Left lung (tissue), 10 donors: ENCODE measurements around the gene SLC23A1. TPM values are rescaled to one million over a fixed set of nuclear protein-coding genes. Genes with fewer than 3 reads are reported as not detected.
"Not testable (repeated sequence)": the region's sequence is repeated elsewhere in the genome, so short reads cannot be mapped to it uniquely, and the experiment has no call there.

ENCODE experiments used
- ATAC-seq: fragments of 200-7000 bp; cut with Tn5 transposase; one replicate; pipeline ENCODE4 v1.9.1; 2020; ENCODE audit warnings: moderate library complexity
- DNase-seq, 4 donors: peaks; one replicate each; pipeline ENCODE4 v3.0.0-alpha.2; 2013 to 2020
- H3K27ac ChIP-seq, 2 donors: fragments of 200-600 bp; sonication (generic) in 1 of 2; one replicate each; pipeline versions ENCODE4 v1.5.0 to v1.8.0; 2020 to 2021
- H3K27me3 ChIP-seq, 2 donors: fragments of 200-600 bp; sonication (generic) in 1 of 2; one replicate each; pipeline versions ENCODE4 v1.5.0 to v1.8.0; 2020 to 2021
- H3K36me3 ChIP-seq, 2 donors: fragments of 200-600 bp; sonication (generic) in 1 of 2; one replicate each; pipeline versions ENCODE4 v1.5.0 to v1.8.0; 2020 to 2021
- H3K4me1 ChIP-seq, 2 donors: fragments of 200-600 bp; one replicate each; pipeline ENCODE4 v1.8.0; 2021
- H3K4me3 ChIP-seq, 2 donors: fragments of 200-600 bp; sonication (generic) in 1 of 2; one replicate each; pipeline versions ENCODE4 v1.5.0 to v1.8.0; 2020 to 2021; ENCODE audit warnings: mild to moderate bottlenecking in 1 of 2
- H3K9me3 ChIP-seq, 2 donors: fragments of 200-600 bp; sonication (generic) in 1 of 2; one replicate each; pipeline versions ENCODE4 v1.5.0 to v1.8.0; 2020 to 2021
- CTCF ChIP-seq, 2 donors: fragments of 200-600 bp; sonication (generic) in 1 of 2; IDR thresholded peaks; one replicate each; pipeline versions ENCODE4 v1.5.0 to v1.8.0; 2021; ENCODE audit warnings: antibody characterized with exemption in 2 of 2
- intact Hi-C, 2 donors: fragments of 100-400 bp; cut with DNase I; formaldehyde crosslinking; loops; one replicate each; pipeline versions ENCODE4 v1.11.2 to v1.14.2; 2022
- polyA plus RNA-seq, 6 donors: library from polyadenylated mRNA; unstranded; fragments of 120-200 nt; gene quantifications; one replicate each; pipeline ENCODE4 v1.2.1, GENCODE V29; 2013; ENCODE audit not compliant: insufficient read length in 6 of 6
- total RNA-seq, 2 donors: library from RNA; stranded (reverse); fragmentation: NEBNext Ultra II Directional; extraction: Animal tissue kit (Norgen Biotek cat#: 25700); gene quantifications; one replicate each; pipeline ENCODE4 v1.2.1, GENCODE V29; 2021
- donor health status: DM: no; HTN: yes; CAD: no.
- donor health status: DM: no; HTN: no; CAD: no.

Gene SLC23A1
- total and polyA plus RNA-seq, 8 donors = 0.70 to 2.2 (median 1.5) TPM; not detected in 1

GRCh38 chr5:139410993-139411828 is 28.1 kb upstream of the SLC23A1 start:
- Histone ChIP-seq H3K27me3 (no peaks in the 10 kb centered on the region), H3K9me3 (no peaks in the 10 kb centered on the region), H3K27ac (no peak overlapping the region), H3K36me3 (no peaks in the 10 kb centered on the region), H3K4me1 (no peaks in the 10 kb centered on the region), H3K4me3 (no peak overlapping the region)
- ATAC-seq (no peak), DNase-seq (no peak)
- intact Hi-C loops = no loop called here
- no peak for TF ChIP-seq CTCF (IDR thresholded peaks at IDR 0.05)

GRCh38 chr5:139410121-139410992 is 27.3 kb upstream of the SLC23A1 start:
- TF ChIP-seq CTCF (IDR thresholded peaks at IDR 0.05) = no peak
- Histone ChIP-seq H3K9me3 (no peaks in the 10 kb centered on the region), H3K4me1 (no peaks in the 10 kb centered on the region), H3K36me3 (no peaks in the 10 kb centered on the region), H3K4me3 (no peak overlapping the region), H3K27me3 (no peaks in the 10 kb centered on the region), H3K27ac (no peak overlapping the region)
- intact Hi-C loops = no loop called here
- ATAC-seq (no peak), DNase-seq (no peak)

GRCh38 chr5:139409116-139409515 is 26.0 kb upstream of the SLC23A1 start:
- ATAC-seq, H3K27me3 ChIP-seq, H3K4me3 ChIP-seq, H3K9me3 ChIP-seq, DNase-seq, intact Hi-C loops, H3K4me1 ChIP-seq, H3K27ac ChIP-seq, H3K36me3 ChIP-seq: not testable (repeated sequence)

- DNase-seq (no peak), ATAC-seq (no peak)
- TF ChIP-seq CTCF (IDR thresholded peaks at IDR 0.05) = no peak
- Histone ChIP-seq H3K4me1 (peaks cover 0 to 12% of the 10 kb centered on the region in 2 donors), H3K4me3 (no peak overlapping the region), H3K36me3 (no peaks in the 10 kb centered on the region), H3K27ac (no peak overlapping the region), H3K9me3 (no peaks in the 10 kb centered on the region), H3K27me3 (no peaks in the 10 kb centered on the region)
- intact Hi-C loops = no loop called here
These were observed 25.1 kb upstream of the SLC23A1 start for GRCh38 chr5:139408191-139408590.

GRCh38 chr5:139407517-139407916 is 24.4 kb upstream of the SLC23A1 start:
- no peak overlapping the region for H3K27ac ChIP-seq

More at GRCh38 chr5:139407517-139407916, 24.4 kb upstream of the SLC23A1 start:
- ATAC-seq = no peak
- H3K4me1 ChIP-seq = peaks cover 0 to 15% of the 10 kb centered on the region in 2 donors
- H3K27me3 ChIP-seq = no peaks in the 10 kb centered on the region
- DNase-seq = no peak
- TF ChIP-seq CTCF (IDR thresholded peaks at IDR 0.05) = no peak
- no peaks in the 10 kb centered on the region for H3K9me3 ChIP-seq
- intact Hi-C loops = no loop called here
- no peak overlapping the region for H3K4me3 ChIP-seq
- no peaks in the 10 kb centered on the region for H3K36me3 ChIP-seq
